ENCODE data around the gene HADHA.
"Not testable (repeated sequence)": the region's sequence is repeated elsewhere in the genome, so short reads cannot be mapped to it uniquely, and the experiment has no call there.

Gene HADHA

DNA sequence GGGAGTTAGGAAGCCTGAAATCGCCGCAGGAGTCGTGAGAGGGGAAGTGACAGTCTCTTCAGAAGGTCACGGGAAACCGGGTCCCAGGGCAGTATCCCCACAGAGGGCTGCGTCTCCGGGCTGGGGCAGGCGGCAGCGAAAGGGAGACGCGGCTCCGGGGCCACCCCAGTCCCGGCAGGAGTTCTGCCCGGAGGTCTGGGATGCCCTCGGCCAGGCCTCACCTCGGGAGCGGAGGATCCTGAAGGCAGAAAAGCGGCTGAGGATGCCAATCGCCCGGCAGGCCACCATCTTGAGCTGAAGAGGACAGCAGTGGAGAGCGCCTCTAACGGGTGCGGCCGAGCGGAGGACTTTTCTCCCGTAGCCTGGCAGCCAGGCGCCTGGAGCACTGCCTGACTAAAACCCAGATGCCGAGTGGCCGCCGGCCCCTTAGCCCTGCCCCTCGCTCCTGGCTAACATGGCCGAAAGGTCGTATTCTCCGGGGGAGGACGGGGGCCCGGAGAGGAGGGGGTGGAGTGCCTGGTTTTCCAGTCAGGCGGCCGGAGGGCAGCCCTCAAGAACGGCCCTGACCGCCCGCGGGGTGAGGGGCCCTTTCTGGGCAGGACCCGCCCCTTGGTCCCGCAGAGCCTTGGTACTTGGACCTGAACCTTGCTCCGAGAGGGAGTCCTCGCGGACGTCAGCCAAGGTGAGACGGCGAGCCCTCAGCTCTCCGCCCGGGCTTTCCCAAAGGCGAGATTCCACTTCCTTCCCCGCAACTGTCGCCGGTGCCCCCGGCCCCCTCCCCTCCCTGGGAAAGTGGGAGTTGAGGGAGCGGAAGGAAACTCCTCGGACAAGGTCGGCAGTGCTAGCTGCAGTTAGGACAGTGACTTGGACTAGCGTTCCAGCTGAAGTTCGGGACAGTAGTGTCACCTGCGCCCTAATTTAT, at the start of gene HADHA, which contains the start of gene HADHB:
TSS of gene HADHA (minus strand) at position 324 of the 922 bp plus-strand sequence. CDS start at position 288, 36 bp downstream.
TSS of gene HADHB (plus strand) at position 631 of the 922 bp plus-strand sequence. CDS start 9,316 bp downstream, outside the sequence.
- DNase-seq: peak; percentile 85 to 91

DNA sequence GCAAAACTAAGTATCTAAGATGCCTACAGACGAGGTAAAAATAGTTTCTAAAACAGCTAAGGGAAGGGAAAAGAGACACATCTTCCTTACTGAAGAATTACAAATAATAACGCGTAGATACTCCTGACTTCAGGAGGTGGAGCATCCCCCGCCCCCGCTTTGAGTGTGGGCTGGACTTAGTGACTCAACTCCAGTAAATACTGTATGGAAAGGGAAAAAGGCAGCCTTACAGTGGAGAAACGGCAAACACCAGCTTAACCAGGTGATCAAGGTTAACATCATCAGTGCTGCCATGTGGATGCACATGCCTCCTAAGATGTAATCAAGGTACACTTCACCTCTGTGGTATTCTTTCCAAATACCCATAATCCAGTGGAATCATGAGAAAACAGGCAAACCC, 48.2 kb upstream of the HADHA start:
- DNase-seq: no peak

DNA sequence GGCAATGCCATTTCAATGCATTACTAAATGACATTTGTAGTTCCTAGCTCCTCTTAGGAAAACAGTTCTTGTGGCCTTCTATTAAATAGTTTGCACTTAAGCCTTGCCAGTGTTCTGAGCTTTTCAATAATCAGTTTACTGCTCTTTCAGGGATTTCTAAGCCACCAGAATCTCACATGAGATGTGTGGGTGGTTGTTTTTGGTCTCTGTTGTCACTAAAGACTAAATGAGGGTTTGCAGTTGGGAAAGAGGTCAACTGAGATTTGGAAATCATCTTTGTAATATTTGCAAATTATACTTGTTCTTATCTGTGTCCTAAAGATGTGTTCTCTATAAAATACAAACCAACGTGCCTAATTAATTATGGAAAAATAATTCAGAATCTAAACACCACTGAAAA, 45.6 kb upstream of the HADHA start:
- no peak for DNase-seq

DNA sequence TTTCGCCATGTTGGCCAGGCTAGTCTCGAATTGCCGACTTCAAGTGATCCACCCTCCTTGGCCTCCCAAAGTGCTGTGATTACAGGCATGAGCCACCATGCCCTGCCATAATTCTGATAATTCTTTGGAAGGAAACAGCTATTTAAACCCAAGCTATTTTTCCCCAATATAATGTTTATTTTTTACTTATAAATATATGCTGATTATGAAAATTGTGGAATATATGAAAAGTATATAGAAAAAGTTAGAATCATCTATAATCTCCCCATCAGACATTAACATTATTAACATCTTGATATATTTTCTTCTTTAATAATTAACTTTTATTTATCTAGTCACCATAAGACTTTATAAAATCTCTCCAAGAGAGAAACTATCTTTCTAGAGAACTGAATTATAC, 41.5 kb upstream of the HADHA start:
- DNase-seq: no peak

DNA sequence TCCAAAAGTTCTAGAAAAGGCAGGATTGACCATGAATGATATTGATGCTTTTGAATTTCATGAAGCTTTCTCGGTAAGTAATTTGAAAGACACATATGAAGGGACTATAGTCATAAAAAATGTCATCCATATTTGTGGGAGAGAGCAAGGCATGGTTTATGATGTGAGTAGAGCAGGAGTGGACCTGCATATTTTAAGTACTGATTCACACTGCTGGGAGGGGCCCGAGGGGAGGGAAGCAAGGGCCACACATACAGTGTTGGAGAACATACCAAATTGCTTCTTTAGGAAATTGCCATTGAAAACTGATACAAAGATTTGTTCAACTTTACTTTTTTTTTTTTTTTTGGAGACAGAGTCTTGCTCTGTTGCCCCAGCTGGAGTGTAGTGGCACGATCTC, 39.7 kb upstream of the HADHA start:
- no peak for DNase-seq

DNA sequence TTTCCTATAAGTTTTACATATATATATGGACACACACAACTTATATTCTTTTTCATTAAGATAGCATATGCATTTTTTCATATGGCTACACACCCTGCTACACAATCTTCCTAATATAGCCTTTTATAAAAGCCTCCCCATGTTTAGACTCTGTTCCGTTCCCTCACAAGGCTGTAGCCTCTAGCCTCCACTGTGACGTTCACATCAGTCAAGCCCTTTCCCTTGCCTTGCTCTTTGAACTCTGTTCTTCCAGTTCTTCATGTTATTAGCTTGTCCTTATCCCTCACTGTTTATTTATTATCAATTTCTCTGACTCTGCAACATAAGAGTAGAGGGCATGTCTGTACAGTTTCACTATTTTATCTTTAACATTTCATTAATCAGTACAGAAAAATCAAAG, 39.2 kb upstream of the HADHA start:
- DNase-seq: no peak

DNA sequence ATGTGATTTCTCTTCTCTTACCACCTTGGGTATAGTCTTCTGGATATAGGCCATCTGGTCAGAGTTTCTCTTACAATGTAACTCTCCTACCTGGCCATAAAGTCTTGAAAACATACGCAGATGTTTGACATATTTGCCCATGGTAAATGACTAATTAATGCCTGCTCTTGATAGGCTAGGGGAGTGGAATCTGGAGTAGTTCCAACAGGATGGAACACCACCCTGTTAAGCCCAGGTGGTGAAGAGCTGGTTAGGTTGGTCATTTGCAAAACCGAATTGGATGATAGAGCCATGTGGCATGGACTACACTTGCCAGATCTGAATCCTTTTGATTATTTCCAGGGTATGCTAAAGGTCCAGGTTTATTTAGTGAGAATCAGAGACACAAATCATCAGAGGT, 36.8 kb upstream of the HADHA start:
- peak in 1 of 2 experiments; percentile 35 for DNase-seq

DNA sequence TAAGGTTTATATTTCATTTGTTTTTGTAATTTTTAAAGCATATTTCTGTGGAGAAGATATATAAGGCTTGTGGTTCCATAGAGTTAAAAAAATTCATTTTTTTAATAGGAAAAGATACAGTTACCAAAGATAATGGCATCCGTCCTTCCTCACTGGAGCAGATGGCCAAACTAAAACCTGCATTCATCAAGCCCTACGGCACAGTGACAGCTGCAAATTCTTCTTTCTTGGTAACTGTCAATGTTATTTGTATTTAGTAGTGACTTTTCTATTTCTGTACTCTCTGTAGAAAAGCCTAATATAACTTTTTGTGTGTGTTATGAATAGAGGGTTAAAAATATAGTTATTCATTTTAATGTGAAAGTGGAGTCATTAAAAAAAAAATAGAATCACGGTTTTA, 35.5 kb upstream of the HADHA start:
- no peak for DNase-seq

DNA sequence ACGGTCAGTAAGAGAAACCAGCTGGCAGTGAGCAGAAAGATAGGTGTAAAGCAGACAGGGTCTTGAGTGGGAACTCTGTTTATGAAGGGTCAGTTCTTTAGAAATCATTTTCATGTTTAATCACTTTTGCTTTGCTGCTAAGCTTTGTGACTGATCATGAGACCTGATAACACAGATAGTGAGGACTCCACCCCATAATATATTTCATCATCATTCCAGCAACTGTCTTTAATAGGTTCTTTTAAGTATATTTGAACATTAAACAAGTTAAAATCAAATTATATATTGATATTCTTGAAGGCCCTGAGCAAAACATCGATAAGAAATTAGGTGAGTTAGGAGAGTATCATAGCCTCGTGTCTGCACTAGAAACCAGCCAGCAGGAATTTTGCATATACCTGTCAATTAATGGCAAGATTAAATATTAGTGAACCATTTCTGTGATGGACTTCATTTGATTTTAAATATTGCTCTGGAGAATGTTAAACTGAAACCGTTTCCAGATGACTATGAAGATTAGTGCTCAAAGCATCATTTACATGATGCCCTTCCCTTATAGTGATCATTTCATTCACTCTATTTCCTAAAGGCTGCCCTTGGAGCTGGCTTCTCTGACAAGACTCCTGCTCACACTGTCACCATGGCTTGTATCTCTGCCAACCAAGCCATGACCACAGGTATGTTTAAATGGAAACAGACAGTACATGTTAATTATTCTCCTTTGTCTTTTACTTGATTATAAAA, 32.2 kb upstream of the HADHA start:
- DNase-seq: no peak

DNA sequence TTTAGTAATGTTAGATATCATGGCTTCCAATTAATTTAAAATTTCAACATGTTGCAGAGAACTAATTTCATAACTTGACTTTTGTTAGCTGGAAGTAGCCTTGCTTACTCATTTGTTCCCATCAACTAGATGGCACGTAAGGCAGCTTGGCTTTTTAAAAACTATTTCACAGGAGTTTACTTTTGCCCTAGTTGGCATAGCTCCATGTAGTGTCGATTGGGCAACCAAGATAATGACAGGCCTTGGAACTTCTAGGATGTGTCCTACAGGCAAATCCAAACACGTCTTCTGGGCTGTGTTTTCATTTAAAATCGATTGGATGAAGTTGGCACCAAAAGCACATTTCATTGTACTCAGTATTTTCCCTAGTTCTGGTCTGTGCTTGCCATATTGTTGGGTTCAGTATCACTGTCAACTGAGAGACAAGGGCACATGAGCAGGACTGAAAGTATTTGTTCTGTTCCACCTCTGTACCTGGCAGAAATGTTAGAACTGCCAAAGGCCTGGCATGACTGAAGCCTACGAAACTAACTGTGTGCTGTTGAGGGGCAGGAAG, 29.7 kb upstream of the HADHA start:
- DNase-seq: peak in 1 of 2 experiments; percentile 57

DNA sequence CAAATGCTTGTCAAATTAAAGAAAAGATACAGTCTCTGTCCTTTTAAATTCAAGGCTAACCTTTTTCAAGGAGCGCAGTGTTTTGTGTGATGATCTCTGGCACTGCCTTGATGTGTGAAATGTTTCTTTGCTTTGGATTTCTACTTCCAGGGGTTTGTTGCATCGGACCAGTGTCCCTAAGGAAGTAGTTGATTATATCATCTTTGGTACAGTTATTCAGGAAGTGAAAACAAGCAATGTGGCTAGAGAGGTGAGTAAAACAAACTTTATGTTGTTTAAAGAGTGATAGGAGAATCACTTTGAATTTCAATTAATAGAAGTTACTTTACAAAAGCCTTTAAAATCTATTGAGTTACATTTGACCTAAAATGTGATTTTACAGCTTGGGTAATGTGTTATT, 29.1 kb upstream of the HADHA start:
- DNase-seq: no peak

DNA sequence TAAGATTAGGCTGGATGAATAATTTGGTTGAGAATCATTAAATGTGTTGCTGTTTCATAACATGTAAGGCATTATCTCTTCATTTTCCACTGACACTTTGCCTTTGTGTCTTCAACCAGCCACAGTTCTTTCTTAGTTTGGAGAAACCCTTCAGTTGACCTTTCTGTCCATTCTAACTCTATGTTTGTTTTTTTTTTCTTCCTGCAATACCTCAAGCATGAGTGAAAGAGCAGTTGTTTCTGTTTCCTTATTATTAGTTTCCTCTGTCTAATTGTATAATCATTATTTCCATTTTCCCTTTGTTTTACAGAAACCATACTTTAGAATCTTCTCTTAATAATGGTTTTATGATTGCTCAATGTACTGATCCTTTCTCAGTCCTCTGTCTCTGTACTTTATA, 25.9 kb upstream of the HADHA start:
- no peak for DNase-seq

DNA sequence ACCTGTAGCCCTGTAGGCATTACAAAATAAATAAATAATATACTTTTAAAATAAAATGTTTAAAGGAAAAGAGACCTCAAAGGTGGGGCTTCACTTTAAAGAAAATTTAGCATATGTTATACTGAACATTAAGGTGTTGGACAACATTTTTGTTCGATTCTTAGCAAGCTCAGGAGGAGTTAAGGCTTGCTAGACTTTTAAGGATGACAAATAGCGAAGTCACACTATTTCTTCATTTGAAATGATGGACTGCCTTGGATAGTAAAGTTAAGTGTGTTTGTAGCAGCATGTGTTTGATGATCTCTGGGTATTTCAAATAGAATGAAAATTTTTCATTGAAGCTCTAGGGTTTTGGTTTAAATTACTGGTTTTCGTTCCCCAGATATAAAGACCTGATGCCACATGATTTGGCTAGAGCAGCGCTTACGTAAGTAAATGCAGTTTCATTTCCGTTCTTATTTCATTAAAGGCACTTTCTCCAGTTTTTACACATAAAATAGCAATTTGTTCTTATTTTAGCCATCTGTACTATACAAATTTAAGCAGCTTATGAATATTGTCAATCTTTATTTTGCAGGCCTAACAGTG, 25.2 kb upstream of the HADHA start:
- DNase-seq: no peak

DNA sequence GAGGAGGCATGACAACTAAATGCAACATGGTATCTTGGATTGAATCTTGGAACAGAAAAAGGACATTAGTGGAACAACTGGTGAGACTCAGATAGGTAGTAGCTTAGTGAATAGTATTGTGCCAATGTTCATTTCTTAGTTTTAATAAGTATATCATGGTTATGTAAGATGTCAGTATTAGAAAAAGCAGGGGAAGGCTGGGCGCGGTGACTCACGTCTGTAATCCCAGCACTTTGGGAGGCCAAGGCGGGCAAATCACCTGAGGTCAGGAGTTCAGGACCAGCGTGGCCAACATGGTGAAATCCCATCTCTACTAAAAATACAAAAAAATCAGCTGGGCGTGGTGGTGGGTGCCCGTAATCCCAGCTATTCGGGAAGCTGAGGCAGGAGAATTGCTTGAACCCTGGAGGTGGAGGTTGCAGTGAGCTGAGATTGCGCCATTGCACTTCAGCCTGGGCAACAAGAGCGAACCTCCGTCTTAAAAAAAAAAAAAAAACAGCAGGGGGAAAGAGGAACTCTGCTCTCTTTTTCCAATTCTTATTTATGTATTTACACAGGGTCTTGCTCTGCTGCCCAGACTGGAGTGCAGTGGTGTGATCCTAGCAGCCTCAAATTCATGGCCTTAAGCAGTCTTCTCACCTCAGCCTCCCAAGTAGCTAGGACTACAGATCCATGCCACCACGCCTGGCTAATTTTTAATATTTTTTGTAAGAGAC, 24.4 kb upstream of the HADHA start:
- not testable (repeated sequence) for DNase-seq

DNA sequence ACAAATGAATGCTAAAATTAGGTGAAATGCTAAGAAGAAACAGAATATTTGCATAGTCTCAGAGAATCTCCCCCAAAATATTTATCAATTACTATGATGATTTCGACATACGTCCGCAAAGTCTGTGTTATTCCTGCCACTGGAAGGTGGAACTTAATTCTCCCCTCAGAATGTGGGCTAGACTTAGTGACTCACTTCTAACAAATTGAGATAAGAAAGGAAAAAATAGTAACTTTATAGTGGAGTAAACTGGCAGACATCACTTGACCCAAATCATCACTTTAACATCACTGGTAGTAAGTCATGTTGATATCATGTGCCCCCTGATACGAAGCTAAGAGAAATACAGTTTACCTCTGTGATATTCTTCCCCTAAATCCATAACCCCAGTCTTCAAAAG, 23.8 kb upstream of the HADHA start:
- no peak for DNase-seq

DNA sequence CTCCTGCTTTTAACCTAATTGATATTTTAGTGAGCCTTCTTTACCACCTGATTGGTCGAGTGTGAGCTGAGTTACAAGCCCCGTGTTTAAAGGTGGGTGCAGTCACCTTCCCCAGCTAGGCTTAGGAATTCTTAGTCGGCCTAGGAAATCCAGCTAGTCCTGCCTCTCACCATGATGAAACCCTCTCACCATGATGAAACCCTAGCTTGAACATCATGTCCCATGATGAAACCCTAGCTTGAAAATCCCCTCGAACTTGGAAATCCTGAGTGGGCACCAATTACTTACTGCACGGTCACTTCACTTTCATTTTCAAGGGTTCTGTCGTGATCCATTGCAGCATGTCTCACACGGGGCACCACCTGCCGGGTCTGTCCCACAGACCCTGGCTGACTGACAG, 14.4 kb upstream of the HADHA start:
- DNase-seq: not testable (repeated sequence)

DNA sequence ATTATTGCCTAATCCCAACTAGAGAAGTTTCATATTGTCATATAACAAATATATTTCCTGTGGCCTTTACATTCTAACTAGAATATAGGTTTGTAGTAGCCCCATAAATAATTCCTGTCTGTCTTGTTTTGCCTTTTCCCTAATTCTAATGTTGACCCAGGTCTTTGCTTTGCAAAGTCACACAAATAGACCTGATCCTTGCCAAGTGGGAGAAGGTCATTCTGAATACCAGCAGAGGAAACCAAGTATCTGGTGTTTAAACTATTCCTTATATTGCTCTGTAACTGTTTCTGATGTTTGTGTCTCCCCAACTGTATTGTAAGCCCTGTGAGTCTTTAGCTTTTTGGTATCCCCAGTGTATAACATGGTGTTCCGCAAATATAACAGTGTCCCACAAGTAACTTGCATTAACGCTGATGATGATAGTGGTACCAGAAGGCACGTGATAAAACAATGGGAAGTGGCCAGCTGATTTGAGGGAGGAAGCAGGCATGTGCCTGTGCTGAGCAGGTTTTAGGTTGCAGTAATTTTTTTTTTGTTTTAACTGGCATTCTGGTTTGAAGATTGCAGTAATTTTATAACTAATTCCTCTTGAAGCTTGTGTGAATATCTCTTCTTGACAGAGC, 11.4 kb upstream of the HADHA start:
- DNase-seq: no peak

DNA sequence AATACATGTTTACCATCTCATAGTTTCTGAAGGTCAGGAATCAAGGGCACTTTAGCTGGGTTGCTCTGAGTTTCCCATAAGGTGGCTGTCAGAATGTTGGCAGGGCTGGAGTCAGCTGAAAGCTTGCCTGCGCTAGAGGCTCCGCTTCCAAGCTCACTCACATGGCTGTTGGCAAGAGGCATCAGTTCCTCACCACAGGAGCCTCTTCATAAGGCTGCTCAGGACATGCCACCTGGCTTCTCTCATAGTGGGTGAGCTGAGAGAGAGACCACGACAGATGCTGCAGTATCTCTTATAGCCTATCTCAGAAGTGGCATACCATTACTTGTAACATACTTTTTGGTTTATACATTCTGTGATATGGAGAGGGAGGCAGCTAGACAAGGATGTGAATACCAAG, 7.5 kb upstream of the HADHA start:
- DNase-seq: peak; percentile 35 to 75

DNA sequence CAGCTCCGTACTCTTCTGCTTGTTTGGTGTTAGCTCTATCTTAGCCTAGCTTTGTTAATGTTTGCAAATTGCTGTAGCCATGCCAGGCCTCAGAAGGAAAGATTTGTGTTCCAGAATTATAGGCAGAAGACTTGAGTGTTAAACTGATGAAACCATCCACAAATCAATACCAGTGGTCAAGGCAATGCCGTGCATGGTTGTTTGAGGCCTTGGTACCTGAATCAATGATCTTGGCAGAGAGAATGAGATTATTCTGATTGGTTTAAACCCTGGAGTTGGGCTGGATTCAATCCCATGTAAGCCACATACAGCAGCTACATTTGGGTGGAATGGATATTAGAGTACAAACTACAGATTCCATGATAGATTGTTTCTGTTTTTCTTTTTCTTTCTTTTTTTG, 5.2 kb upstream of the HADHA start:
- no peak for DNase-seq

DNA sequence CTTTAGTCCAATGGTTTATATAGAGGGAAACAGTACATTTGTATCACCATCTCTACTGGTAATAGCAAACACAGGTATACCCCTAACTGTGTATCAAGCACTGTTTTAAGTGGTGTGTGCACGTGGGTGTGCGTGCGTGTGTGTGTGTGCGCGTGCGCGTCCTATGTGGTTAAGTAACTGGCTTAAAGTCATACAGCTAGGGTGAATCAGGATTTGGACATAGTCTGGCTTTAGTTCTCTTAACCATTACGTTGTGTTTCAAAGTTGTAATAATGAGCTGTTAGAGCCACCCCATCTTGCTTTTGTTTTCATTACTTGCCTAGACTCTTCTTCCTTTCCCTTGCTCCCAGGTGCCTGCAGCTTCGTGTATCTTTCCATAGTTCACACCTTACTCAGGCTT, 2.4 kb upstream of the HADHA start:
- no peak for DNase-seq

DNA sequence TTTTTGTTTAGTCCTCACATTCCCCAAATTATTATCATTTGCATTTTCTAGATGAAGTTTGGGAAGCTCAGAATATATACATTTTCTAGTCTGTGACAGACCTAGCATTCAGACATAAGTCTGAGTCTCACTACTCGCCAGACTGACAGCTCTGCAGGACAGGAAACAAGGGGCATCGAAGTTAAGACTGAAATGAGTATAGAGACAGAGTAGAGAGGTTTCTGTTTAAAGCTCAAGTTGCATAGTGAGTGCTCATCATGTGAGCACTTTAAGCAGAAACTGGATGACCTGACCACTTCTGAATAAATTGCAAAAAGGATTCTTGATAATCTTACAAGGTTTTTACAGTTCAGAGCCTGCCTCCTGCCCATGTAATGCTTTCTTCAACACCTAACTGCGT, 1.4 kb upstream of the HADHA start:
- no peak for DNase-seq

DNA sequence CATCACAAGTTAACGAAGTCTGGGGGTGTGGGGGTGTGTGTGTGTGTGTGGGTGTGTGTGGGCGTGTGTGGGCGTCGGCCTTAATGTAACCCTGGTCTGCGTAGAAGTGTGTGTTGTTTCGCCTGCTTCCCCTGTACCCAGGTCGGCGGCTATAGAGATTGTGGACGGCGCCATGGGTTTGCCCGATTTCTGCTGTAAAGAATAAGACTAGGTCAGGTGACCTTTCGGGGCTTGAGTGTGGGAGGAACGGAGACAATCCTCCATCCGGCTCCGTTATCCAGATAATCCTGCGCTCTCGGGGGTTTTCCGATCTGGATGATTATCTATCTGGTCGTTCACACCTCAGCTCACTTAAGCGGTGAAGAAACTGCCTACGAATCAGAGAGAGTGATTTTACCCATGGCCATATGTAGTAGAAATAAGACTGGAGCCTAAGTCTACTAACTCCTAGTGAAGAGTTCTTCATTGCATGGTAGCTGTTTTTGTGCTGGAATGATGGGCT, 850 bp upstream of the HADHA start:
- DNase-seq: peak in 1 of 2 experiments; percentile 40

Measured in NCI-H2081 (cell line).